Renal pelvis (tissue), 4 donors: ENCODE data around the gene MAP2K5. TPM values are rescaled to one million over a fixed set of nuclear protein-coding genes. Genes with fewer than 3 reads are reported as not detected.

Experiments
- DNase-seq: peaks from one replicate; pipeline ENCODE4 v3.0.0-alpha.2; 2013
- polyA plus RNA-seq, 3 donors: library from polyadenylated mRNA; unstranded; fragments of 120-200 nt; gene quantifications; one replicate each; pipeline ENCODE4 v1.2.1, GENCODE V29; 2013; ENCODE audit not compliant: insufficient read length in 3 of 3

Gene MAP2K5
- polyA plus RNA-seq, 3 donors = 19.9 to 22.3 (median 20.9) TPM

DNA sequence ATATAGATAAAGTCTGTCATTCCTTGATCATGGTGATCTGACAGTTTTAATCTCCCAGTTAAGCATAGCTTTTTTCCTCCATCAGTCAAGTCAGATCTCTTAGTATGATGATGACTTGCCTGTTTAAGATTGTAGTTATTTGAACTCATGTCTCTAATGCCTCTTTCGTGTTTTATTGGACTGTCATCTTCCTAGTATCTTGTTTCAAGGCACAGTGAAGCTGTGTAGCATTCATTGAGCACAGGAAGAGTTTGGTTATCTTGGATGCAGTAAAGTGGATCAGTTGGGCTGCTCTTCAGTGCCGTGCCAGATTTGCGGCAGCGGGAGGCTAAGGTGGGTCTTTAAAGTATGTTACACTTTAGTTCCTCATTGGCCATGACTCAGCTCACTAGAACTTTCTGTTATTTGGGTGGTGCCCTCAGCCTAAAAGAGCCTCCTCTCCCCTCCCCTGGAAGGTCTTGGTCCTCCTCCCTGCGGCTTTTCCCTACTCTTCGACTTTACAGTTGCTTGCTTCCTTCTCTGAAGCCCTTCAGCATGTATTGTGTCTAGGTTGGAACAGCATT, 237.1 kb downstream of the MAP2K5 start:
- DNase-seq = no peak

GRCh38 chr15:67781061-67781460, 238.6 kb downstream of the MAP2K5 start:
- DNase-seq = no peak

GRCh38 chr15:67781907-67782690, 239.6 kb downstream of the MAP2K5 start:
- DNase-seq = no peak

DNA sequence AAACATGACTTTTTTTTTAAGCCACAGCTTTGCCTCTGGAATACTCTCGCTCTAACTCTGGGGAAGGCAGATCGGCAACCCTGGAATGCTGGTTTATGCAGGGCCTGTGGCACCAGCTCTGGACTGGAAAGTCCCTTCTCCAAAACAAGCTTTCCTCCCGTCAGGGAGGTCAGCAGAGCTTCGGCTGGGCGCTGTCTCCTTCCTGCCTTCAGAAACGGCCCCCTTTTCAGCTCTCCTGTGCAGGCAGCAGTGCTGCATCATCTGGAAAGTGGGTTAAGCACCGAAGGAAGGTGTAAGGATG, 240.1 kb downstream of the MAP2K5 start:
- no peak for DNase-seq

DNA sequence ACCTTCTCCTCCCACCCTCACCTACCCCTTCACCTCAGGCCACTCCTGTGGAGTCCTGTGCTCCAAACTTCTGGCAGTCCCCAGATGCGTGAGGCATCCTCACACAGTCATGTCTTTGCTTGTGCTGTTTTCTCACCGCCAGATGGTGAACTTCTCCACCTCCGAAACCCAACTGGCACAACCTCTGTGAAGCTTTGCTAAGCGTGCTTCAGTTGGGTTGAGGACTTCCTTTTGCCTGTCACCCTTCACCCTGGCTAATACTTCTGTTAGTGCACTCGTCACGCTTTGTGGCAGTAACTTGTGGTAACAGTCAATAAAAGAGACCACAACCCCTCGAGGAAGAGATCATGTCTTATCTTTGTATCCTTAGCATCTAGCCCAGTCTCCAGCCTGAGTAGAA, 240.8 kb downstream of the MAP2K5 start:
- no peak for DNase-seq

GRCh38 chr15:67784090-67784781, 241.7 kb downstream of the MAP2K5 start:
- no peak for DNase-seq

GRCh38 chr15:67784856-67785430, 242.4 kb downstream of the MAP2K5 start:
- no peak for DNase-seq

GRCh38 chr15:67785431-67785830, 242.9 kb downstream of the MAP2K5 start:
- DNase-seq = no peak

DNA sequence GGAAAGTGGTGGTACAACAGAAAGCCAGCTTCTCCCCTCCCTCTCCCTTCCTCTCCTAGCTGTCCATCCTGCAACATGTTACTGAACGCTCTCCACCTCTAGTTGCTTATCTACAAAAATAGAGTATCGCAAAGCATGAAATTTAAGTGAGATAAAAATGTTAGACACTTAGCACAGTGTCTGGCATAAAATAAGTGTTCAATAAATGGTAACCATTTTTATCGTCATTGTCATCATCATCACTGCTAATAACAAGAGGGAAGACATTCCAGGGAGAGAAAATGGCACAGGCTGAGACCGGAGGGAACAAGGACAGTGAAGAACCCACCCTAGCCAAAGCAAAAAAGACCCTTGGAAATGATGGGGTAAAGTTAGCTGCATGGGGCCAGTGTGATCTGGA, 244.1 kb downstream of the MAP2K5 start:
- DNase-seq = no peak

DNA sequence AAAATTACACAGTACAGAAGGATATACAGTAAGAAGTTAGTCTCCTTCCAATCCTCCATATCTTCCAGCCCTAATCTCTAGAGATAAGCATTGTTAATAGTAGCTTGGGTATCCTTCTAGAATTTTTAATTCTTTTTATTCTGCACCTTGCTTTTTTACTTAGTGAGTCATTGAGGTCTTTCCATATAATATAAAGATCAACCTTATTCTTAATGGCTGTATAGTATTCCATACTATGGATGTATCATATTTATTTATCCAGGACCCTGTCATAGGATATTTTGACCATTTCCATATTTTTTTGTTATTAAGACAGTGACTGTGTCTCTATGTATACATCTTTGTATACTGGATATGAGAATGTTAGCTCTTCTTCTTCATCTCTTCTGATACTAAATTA, 246.5 kb downstream of the MAP2K5 start:
- no peak for DNase-seq

DNA sequence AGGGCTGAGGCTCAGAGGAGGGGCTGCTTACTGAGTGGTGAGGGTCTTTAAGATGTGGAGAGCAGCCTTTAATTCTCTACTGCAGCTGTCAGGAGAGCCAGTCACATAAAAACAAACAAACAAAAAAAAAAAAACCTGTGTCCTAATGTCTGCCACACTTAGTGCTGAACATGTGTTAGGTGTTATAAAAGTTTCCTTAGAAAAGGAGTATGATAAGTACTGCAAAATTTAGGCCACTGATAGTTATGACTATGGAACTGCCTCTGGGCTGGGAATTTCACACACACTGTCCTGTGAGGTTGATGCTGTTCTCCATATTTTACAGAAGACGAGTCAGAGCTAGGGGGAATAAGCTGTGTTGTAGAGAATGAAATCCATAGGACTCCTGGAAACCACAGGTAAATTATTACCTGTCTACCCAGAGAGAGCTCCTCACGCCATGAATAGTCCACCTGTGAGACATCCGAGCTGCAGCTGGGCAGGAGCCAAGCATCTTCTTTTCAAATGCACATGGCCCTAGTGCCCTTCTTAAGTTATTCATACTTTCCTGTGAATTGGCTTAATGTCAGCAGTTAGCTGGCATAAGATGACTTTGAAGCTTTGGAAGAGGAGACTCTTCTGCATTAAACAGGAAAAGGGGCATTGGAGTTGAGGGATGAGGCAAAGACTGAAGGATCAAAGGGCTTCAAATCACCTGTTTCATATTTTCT, 248.3 kb downstream of the MAP2K5 start:
- no peak for DNase-seq

- DNase-seq = peak; percentile 64
Observed at GRCh38 chr15:67792250-67792942, 249.9 kb downstream of the MAP2K5 start.

DNA sequence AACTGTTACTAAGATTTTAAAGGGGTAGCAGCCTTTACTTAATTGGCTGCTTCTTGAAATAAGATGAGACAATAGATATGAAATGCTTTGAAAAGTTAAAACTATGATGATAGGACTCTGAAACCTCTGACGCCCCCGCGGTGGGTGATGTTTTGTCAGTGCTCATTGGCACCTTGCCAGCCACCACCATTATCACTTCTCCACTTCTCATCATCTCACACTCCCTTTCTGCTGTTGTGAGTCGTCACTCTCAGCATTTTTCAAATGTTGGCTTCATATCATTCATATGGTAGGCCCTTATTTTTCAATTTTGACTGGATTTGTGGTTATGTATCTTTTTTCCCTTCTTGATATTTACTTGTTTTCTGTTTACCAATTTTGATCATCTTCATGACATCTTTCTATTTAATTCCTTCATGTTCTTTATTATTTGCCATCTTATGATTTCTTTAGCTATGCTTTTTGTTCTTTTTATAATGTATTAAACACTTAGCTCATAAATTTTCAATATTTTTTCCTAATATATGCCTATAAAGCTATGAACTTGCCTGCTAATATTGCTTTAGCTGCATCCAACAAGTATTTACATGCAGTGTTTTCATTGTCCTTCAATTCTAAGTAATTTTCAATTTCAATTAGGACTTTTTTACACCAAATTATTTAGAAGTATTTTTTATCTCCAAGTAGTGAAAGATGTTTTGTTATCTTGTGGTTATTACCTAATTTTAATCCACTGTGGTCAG, 252.5 kb downstream of the MAP2K5 start:
- DNase-seq = no peak

DNA sequence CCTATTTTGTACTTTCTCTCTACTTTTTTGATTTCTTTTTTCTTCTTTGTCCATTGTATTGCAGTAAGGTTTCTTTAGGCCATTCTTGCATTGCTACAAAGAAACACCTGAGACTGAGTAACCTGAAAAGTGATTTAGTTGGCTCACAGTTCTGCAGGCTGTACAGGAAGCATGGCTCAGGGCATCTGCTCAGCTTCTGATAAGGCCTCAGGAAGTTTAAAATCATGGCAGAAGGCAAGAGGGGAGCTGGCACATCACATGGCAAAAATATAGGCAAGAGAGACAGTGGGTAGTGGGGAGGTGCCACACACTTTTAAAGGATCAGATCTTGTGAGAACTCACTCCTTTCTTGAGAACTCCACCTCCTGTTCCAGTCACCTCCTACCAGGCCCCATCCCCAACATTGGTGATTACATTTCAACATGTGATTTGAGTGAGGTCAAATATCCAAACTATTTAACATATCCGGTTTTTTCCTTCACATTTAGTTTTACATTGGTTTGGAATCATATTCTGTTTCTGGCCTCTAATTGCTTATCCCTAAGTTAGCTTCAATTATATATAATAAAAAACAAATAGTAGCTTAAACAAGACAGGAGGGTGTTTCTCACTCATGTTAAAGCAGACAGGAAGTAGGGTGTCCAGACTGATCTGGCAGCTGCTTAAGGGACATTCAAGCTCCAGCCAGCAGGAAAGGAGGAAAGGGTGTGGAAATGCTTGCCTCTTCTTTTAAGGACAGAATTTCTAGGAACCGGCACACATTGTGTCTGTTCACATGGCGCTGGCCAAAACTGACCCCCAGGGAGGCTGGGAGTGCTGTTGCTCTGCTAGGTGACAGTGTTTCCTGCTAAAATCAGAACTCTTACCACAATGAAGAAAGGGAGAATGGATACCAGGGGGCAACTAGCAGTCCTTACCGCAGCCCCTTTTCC, 254.0 kb downstream of the MAP2K5 start:
- DNase-seq = no peak

DNA sequence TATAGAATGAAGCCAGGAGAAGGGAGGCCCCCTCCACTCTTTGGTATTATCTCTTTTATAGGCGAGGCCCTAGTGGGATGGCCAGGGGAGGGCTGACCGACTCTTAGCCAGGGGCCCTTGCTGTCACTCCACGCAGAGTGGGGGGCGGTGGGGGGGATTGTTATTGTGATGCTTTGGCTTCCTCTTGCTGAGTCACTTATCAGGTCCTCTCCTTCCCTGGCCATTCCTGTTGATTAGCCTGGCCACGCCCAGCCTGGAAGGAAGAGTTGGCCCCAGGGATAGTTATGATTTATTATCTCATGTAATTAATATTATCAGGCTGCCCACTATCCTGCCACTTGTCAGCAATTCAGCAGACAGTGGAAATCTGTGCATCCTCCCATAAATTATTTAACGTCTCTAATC, 257.3 kb downstream of the MAP2K5 start:
- no peak for DNase-seq

DNA sequence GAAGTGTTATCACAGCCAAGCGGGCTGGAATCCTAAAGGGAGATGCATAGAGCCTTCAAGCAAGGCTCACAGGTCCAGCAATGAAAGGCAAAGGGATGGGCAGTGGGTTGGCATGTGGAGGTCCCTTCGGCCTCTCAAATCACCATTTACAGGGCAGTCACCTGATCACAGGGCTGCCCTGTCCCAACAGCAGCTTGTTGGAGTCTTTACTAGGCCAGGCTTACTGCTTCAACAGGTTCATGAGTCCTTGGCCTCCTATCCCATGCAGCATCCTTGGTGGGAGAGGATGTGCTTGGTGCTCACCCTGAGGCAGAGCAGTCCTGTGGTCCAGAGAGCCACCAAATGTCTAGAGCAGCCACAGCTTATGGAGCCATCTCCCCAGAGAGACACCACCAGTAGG, 258.6 kb downstream of the MAP2K5 start:
- DNase-seq = no peak

- DNase-seq = no peak
Observed at GRCh38 chr15:67801926-67802914, 259.7 kb downstream of the MAP2K5 start.

GRCh38 chr15:67803299-67803698, 260.8 kb downstream of the MAP2K5 start:
- DNase-seq = no peak
